Raji (cell line): ENCODE measurements around the gene DIP2C.

Source experiments
- POLR2A ChIP-seq: IDR thresholded peaks from 2 replicates; pipeline ENCODE4 v1.6.1; 2011; ENCODE audit warnings: low read depth, low read length, control low read depth; ENCODE audit not compliant: insufficient read depth

Gene DIP2C

DNA sequence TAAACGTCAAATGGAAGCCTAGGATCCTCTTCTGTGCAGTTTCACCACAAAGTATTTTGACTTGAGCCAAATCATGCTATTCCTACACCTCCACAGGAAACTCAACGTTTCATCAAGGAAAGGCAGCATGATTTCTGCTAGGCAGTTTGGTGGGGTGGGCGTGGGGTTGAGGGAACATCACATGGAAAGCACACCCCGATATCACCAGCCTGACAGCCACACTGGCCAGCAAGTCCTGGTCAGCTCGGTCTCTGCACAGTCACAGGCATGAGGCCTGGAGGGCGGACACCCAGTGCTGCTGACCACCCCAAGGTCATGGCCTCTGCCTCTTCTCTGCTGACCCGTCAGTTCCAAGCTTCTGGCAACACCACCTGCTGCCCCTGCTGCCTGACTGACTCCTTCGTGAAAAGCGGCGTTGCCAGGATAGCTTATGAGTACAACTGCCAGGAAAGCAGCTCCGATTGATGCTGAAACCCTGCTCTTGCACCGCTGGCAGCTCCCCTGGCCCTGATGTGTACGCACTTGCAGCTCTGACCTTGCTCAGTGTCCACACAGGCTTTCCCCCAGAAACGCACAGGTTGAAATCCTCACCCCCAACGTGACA is 171.5 kb downstream of the DIP2C start:
- no peak for TF ChIP-seq POLR2A

DNA sequence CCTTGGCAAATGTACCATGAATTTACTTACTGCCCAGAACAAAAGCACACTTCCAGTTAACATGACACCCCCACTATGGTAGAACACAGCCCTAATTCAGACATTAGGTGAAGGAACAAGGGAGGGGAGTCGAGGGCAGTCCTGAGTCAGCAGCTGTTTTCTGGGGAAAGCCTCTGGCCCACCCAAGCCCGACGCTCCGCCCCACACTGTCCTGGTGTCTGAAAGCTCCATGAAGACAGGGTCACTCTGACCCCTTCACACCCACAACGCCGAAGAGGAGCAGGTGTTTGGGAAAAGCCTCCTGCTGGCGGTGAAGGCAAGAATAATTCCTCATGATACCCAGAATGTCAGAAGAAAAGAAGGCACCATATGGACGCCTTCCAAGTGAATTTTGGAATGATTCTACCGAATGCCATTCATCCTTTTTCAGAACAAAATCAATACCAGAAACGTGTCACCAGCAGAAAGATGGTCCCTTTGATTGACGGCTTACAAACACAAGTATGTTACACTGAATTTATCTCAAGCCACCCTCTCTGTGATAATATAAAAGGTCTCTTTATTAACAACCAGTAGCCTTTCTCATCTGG is 172.1 kb downstream of the DIP2C start:
- TF ChIP-seq POLR2A = no peak

DNA sequence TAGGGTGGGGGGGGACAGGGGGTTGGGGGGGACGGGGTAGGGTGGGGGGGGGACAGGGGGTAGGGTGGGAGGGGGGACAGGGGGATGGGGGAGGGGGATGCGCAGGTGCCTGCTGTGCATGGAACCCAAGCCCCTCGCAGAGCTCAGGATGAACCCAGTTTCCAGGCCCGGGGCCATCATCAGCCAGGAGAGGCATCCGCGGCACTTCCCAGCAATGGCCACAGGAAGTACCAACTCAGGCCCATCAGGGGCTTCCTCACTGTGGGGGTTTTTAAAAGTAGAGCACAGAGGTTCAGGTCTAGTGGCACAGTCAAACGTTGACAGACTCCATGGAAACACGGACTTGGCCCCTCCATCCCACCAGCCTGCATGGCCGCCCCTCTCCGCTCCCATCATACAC is 172.7 kb downstream of the DIP2C start:
- no peak for TF ChIP-seq POLR2A

DNA sequence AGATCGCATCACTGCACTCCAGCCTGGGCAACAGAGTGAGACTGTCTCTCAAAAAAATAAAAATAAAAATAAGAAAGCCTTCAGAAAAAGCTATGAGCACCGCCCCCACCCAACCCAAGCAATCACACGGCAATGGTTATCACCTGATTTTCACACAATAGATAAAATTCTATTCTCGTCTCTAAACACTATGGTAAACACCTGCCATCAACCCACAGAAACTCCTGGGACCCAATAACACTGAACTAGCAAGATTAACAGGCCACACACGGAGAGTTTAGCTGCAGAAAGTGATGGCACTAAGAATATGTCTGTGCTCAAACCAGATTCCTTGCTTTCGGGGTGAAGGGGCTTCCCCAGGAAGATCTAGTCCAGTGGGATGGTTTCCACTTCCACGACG is 173.8 kb downstream of the DIP2C start:
- no peak for TF ChIP-seq POLR2A

DNA sequence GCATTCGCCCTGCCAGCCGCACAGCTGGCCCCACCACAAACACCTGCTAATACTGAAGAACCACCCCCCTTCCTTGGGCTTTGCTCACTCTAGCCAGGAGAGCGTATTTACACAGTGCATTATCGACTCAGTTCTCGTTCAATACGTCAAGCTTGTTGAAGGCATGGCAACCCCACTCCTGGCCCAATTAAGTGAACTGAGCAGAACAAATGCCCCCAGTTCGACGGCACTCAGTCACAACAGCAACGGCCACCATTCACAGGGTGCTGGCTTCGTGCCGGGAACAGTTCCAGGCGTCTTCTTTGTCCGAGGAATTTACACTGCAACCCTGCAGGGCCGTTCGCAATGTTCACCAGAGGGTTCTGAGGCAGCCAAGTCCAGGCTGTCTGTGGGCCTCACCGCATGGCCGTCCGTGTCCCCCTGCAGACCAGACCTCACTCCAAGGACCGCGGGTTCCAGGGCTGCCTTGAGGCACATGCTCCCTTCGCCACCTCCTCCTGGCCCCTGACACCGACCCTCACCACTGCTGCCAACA is 175.3 kb downstream of the DIP2C start:
- TF ChIP-seq POLR2A = no peak

DNA sequence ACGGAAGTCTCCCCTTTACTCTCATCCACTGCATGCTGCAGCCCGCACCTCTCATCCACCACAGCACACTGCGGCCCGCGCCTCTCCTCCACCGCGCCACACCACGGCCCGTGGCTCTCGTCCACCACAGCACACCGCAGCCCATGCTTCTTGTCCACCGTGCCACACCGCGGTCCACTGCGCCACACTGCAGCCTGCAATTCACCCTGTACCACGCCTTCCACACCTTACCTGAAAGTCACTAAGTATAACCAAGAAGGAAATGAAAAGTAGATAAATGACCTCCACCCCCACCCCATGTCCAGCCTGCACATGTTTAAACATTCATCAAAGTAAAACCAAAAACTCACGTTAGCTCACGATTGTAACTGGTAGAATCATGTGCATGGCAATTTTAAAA is 176.1 kb downstream of the DIP2C start:
- no peak for TF ChIP-seq POLR2A

DNA sequence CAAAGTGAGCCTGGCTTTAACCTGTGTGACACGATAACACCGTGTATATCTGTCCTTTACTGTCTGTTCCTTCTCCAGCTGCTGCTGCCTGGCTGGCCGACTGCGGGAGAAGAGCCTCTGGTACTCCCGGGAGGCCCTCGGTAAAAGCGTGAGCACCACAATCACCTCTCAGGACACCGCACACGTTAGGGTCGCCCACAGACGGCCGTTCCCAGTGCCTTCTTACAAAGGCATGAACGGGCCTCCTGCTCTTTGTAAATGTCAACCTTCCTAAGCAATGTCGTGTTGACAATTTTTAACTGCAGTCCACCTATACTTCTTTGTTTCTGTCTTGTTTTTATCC is 177.6 kb downstream of the DIP2C start:
- TF ChIP-seq POLR2A = no peak

DNA sequence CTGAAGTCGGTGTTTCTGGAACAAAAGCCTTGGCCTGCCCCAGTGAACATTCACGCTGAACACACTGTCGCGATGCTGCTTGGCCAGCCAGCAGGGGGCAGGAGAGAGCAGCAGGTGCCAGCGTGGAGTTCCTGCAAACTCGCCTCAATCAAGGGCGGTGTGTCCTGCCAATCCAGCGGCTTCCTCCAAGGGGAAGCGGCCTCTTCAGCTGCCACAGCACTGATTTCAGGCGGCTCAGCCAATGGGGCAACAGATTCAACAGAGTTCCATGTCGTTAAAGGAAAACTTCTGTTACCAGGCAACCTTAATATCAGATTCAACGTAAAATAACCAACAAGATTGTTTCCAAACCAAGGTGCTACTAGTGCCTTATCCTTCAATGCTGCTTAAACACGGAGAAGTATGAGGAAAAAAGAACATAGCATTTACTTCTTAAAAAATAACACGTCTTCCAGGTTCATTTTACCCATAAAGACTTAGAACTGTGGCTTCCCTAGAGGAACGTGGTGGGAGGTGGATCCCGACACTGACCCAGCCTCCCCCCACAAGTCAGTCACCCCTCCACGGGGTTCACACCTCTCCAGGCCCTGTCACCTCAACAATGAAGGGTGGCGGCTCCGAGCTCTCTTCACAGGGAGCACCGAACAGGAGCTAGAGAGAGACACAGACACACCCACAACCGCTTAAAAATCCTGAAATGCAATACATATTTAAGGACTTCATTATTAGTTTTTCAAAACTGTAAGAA is 178.2 kb downstream of the DIP2C start:
- TF ChIP-seq POLR2A = no peak

DNA sequence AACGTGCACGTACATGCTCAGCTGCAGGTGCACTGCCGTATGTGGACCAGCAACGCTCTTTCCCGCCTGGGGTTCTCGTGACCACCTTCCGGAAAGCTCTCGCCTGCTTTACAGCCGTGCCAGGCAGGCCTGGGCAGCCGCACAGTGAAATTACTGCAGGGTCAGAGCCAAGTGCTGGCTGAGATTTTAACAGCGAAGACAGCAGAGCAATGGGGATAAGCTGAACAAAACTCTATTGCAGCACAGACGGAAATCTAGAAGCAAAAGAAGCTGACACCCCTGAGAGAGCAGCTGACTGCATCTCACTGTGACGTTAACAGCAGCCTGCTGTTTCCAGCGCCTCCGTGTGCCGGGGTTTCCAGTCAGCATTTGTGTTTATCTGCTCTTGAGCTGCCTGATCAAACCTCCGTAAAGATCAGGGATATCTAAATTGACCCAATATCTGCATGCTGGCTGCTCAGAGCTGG is 179.0 kb downstream of the DIP2C start:
- no peak for TF ChIP-seq POLR2A

DNA sequence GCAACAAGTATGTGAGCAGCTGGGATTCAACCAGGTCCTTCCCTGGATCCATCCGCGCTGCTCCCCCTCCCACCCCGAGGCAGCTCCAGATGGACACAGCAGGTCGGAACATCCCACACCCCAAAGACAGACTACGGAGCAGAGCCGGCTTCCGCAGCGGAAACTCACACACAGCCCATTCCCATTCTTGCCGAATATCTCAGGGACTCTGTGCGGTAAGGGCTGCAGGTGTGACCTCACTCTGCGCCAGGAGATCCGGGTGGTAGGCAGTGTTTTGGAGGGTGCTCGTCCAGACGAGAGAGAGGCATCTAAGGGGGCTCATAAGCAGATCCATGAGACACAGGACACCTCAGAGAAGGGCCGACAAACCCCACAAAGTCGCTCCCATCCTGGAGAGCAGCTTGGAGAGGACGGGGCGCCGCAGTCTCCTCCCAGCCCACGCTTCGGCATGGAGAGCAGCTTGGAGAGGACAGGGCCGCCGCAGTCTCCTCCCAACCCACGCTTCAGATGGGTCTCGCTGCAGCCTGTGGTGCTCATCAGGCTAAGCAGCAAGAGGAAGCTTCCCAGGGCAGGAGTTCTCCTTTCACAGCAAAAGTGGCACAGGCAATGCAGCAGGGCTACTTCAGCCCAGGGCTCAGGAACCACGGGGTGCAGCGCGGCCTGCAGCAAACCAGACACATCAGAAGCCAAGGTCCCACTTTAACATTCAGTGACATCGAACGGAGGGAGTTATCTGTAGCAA is 179.9 kb downstream of the DIP2C start:
- TF ChIP-seq POLR2A = no peak

DNA sequence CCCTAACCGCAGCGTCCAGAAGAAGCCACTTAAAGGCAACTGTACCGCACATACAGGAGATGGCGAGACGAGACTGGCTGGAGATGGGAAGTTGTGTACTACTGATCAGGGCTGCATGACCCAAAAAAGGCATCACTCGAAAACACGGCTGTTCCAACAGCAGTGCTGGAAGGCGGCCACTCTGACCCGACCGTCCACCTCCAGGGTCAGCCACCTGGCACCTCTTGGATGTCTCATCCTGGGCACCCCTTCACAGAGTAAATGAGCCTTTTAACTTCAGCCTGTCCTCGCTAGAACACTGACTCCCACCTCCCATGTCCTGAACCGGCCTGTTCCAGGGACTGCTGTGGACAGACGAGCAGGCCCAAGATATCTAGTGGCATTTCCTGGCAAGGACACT is 180.7 kb downstream of the DIP2C start:
- no peak for TF ChIP-seq POLR2A

DNA sequence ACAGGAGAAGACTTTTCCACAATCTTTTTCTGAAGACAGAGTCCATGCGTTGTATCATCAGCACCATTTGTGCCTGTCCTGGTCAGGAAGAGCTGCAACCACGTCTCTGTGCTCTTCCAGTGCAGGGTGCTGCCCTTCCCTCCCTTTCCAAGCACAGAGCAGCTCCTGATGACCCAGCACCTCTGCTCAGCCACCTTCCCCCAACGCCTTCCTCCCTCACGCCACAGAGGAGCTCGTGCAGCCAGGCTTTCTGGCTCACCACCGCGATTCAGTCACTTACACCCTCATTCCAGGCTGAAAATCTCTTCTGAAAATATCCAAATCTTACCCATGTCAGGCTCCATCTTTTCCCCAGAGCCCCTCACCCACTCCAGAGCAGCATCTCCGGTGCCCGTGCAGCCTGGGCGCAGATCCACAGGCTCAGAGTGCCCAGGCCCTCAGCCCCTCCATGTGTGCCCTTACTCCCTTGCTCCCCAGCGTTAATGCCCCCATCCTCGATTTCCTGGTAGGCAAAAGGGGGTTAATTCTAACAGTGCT is 181.5 kb downstream of the DIP2C start:
- no peak for TF ChIP-seq POLR2A

DNA sequence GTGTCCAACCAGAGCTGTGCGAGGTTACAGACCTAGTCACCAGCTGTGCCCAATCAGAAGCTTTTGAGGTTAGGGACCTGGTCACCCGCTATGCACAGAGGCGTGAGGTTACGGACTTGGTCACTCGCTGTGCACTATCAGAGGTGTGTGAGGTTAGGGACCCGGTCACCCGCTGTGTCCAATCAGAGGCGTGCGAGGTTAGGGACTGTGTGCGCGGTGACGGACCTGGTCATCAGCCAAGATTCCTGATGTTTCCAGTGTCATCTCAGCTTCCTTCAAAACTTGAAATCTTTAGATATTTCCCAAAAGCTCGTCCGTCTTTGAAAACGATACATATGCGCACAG is 182.1 kb downstream of the DIP2C start:
- no peak for TF ChIP-seq POLR2A

DNA sequence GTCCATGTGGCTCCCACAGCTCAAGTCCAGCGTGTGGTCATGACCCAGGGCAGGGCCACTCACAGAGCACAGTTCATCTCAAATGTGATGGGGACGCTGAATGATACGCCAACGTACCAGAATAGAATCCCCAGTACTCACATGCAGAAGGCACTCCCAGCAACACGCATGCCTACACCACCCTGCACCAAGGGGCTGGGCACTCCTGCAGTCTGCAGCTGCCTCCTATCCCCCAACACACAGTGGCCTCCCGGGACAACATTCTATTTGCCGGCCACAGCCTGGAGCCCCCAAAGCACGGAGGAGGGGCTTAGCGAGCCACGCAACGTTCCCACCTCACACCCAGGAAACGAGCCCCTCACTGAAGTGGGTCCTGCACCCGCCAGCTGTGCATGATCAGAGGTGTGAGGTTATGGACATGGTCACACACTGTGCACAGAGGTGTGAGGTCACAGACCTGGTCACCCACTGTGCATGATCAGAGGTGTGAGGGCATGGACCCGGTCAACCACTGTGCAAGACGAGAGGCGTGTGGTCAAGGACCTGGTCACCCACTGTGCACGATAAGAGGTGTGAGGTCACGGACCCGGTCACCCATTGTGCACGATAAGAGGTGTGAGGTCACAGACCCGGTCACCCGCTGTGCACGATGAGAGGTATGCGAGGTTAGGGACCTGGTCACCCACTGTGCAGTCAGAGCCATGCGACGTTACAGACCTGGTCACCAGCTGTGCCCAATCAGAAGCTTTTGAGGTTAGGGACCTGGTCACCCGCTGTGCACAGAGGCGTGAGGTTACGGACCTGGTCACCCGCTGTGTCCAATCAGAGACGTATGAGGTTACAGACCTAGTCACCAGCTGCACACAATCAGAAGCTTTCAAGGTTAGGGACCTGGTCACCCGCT is 182.8 kb downstream of the DIP2C start:
- no peak for TF ChIP-seq POLR2A
